AG20443 (cell line): ENCODE data around the gene SPEM1.

Experiments used
- DNase-seq: peaks from one replicate; pipeline ENCODE4 v3.0.0; 2012; ENCODE audit warnings: low spot score, mixed read lengths

Gene SPEM1

GRCh38 chr17:7421186-7421585, 1.1 kb downstream of the SPEM1 start:
- DNase-seq: no peak

GRCh38 chr17:7423679-7424078, 3.6 kb downstream of the SPEM1 start:
- DNase-seq: no peak

- DNase-seq: no peak
Observed at GRCh38 chr17:7425316-7425715, 5.2 kb downstream of the SPEM1 start, which contains the start of gene SPEM2. TSS of gene SPEM2 (plus strand) at chr17:7425616. CDS start at chr17:7425689, 73 bp downstream.

GRCh38 chr17:7425756-7426155, 5.6 kb downstream of the SPEM1 start:
- no peak for DNase-seq

- DNase-seq: no peak
Observed at GRCh38 chr17:7426203-7426863, 6.2 kb downstream of the SPEM1 start.

- no peak for DNase-seq
Observed at GRCh38 chr17:7426896-7427489, 6.9 kb downstream of the SPEM1 start.

- no peak for DNase-seq
Observed at GRCh38 chr17:7427549-7427948, 7.4 kb downstream of the SPEM1 start.

GRCh38 chr17:7428557-7428956, 8.4 kb downstream of the SPEM1 start, which contains the start of gene SPEM3:
TSS of gene SPEM3 (plus strand) at chr17:7428857. CDS start at chr17:7428903, 46 bp downstream.
- DNase-seq: no peak

GRCh38 chr17:7429722-7430121, 9.6 kb downstream of the SPEM1 start:
- no peak for DNase-seq

GRCh38 chr17:7431231-7431630, 11.1 kb downstream of the SPEM1 start:
- DNase-seq: no peak

- DNase-seq: no peak
Observed at GRCh38 chr17:7432296-7432695, 12.2 kb downstream of the SPEM1 start.

- DNase-seq: no peak
Observed at GRCh38 chr17:7435676-7436555, 15.8 kb downstream of the SPEM1 start.

- peak; percentile 91 for DNase-seq
Observed at GRCh38 chr17:7436556-7437368, 16.6 kb downstream of the SPEM1 start.

GRCh38 chr17:7437369-7437863, 17.3 kb downstream of the SPEM1 start:
- no peak for DNase-seq

GRCh38 chr17:7437950-7438614, 18.0 kb downstream of the SPEM1 start:
- DNase-seq: peak; percentile 45

- DNase-seq: no peak
Observed at GRCh38 chr17:7438656-7439460, 18.7 kb downstream of the SPEM1 start.

- no peak for DNase-seq
Observed at GRCh38 chr17:7439462-7440112, 19.5 kb downstream of the SPEM1 start, which contains the start of gene FGF11. TSS of gene FGF11 (plus strand) at chr17:7439512. CDS start at chr17:7439621, 109 bp downstream.

- DNase-seq: no peak
Observed at GRCh38 chr17:7440113-7440833, 20.1 kb downstream of the SPEM1 start.

GRCh38 chr17:7440834-7441195, 20.7 kb downstream of the SPEM1 start:
- no peak for DNase-seq
